Measurements from ENCODE around the gene STX16. TPM values are rescaled to one million over a fixed set of nuclear protein-coding genes. Genes with fewer than 3 reads are reported as not detected.

STX16 gene
- total and polyA plus RNA-seq, 2 donors (not counting 1 experiment from before 2014, with no cell fraction given): 39.3 to 64.9 TPM

- Histone ChIP-seq H3K9ac (ENCODE audit: insufficient read depth, low read length) (no peak overlapping the region), H3K36me3 (ENCODE audit: control insufficient read depth, insufficient read depth, low read length) (no peaks in the 10 kb centered on the region), H3K4me2 (ENCODE audit: extremely low read depth, insufficient read depth, low read length) (no peak overlapping the region), H3K79me2 (ENCODE audit: control insufficient read depth, insufficient read depth, low read length) (no peaks in the 10 kb centered on the region), H3K4me1 (ENCODE audit: control insufficient read depth, extremely low read depth, insufficient read depth, low read length) (peaks cover 9% of the 10 kb centered on the region), H3K27ac (ENCODE audit: insufficient read depth, low read length) (no peak overlapping the region), H4K20me1 (ENCODE audit: control insufficient read depth, extremely low read depth, insufficient read depth, low read length) (no peaks in the 10 kb centered on the region), H3K27me3 (ENCODE audit: control insufficient read depth, insufficient read depth, low read length) (no peaks in the 10 kb centered on the region), H3K9me3 (ENCODE audit: control insufficient read depth, insufficient read depth, low read depth, low read length) (no peaks in the 10 kb centered on the region), H3K4me3 (replicated peaks in 1 of 4; ENCODE audit: control extremely low read depth in 1 of 4, insufficient read depth in 1 of 4, low read depth in 3 of 4, low read length in 4 of 4) (no peak overlapping the region), H2AFZ (ENCODE audit: low read length) (no peak overlapping the region)
- no peak for TF ChIP-seq CTCF (conservative IDR thresholded peaks at IDR 0.05 in 1 of 2, IDR thresholded peaks at IDR 0.05 in 1 of 2; ENCODE audit: low read depth in 1 of 2, low read length in 2 of 2)
- no peak for TF ChIP-seq EZH2 (IDR thresholded peaks at IDR 0.05; ENCODE audit: low read length, missing control alignments)
- DNase-seq (ENCODE audit: low read depth in 2 of 2): peak in 1 of 2 donors; percentile 90
Observed at GRCh38 chr20:58622671-58623578, 28.2 kb upstream of the STX16 start.

- Histone ChIP-seq H3K36me3 (ENCODE audit: control insufficient read depth, insufficient read depth, low read length) (no peaks in the 10 kb centered on the region), H3K79me2 (ENCODE audit: control insufficient read depth, insufficient read depth, low read length) (no peaks in the 10 kb centered on the region), H3K27ac (ENCODE audit: insufficient read depth, low read length) (peak overlapping the region; percentile 26), H3K4me2 (ENCODE audit: extremely low read depth, insufficient read depth, low read length) (peak overlapping the region; percentile 40), H3K27me3 (ENCODE audit: control insufficient read depth, insufficient read depth, low read length) (no peaks in the 10 kb centered on the region), H4K20me1 (ENCODE audit: control insufficient read depth, extremely low read depth, insufficient read depth, low read length) (no peaks in the 10 kb centered on the region), H3K9ac (ENCODE audit: insufficient read depth, low read length) (no peak overlapping the region), H3K9me3 (ENCODE audit: control insufficient read depth, insufficient read depth, low read depth, low read length) (no peaks in the 10 kb centered on the region), H3K4me1 (ENCODE audit: control insufficient read depth, extremely low read depth, insufficient read depth, low read length) (peaks cover 9% of the 10 kb centered on the region), H3K4me3 (replicated peaks in 1 of 4; ENCODE audit: control extremely low read depth in 1 of 4, insufficient read depth in 1 of 4, low read depth in 3 of 4, low read length in 4 of 4) (no peak overlapping the region), H2AFZ (ENCODE audit: low read length) (no peak overlapping the region)
- TF ChIP-seq CTCF (conservative IDR thresholded peaks at IDR 0.05 in 1 of 2, IDR thresholded peaks at IDR 0.05 in 1 of 2; ENCODE audit: low read depth in 1 of 2, low read length in 2 of 2) (no peak), EZH2 (IDR thresholded peaks at IDR 0.05; ENCODE audit: low read length, missing control alignments) (no peak)
- peak; percentile 90 to 98 for DNase-seq (ENCODE audit: low read depth in 2 of 2)
Observed at GRCh38 chr20:58623579-58624473, 27.3 kb upstream of the STX16 start.

GRCh38 chr20:58624687-58625086 is 26.4 kb upstream of the STX16 start:
- H3K9ac ChIP-seq (ENCODE audit: insufficient read depth, low read length): no peak overlapping the region
- no peak overlapping the region for H3K4me2 ChIP-seq (ENCODE audit: extremely low read depth, insufficient read depth, low read length)
- H3K27me3 ChIP-seq (ENCODE audit: control insufficient read depth, insufficient read depth, low read length): no peaks in the 10 kb centered on the region
- no peak overlapping the region for H3K4me3 ChIP-seq (replicated peaks in 1 of 4; ENCODE audit: control extremely low read depth in 1 of 4, insufficient read depth in 1 of 4, low read depth in 3 of 4, low read length in 4 of 4)
- no peaks in the 10 kb centered on the region for H4K20me1 ChIP-seq (ENCODE audit: control insufficient read depth, extremely low read depth, insufficient read depth, low read length)
- no peaks in the 10 kb centered on the region for H3K36me3 ChIP-seq (ENCODE audit: control insufficient read depth, insufficient read depth, low read length)
- H3K9me3 ChIP-seq (ENCODE audit: control insufficient read depth, insufficient read depth, low read depth, low read length): no peaks in the 10 kb centered on the region
- H2AFZ ChIP-seq (ENCODE audit: low read length): no peak overlapping the region
- H3K4me1 ChIP-seq (ENCODE audit: control insufficient read depth, extremely low read depth, insufficient read depth, low read length): peaks cover 9% of the 10 kb centered on the region
- TF ChIP-seq CTCF (conservative IDR thresholded peaks at IDR 0.05 in 1 of 2, IDR thresholded peaks at IDR 0.05 in 1 of 2; ENCODE audit: low read depth in 1 of 2, low read length in 2 of 2) (no peak), EZH2 (IDR thresholded peaks at IDR 0.05; ENCODE audit: low read length, missing control alignments) (no peak)
- DNase-seq (ENCODE audit: low read depth in 2 of 2): no peak
- H3K79me2 ChIP-seq (ENCODE audit: control insufficient read depth, insufficient read depth, low read length): no peaks in the 10 kb centered on the region
- peak overlapping the region; percentile 26 for H3K27ac ChIP-seq (ENCODE audit: insufficient read depth, low read length)
